Prostate gland (tissue), 2 donors: ENCODE data around the gene SGPL1.

Source experiments
- CTCF ChIP-seq, 4 experiments: fragments of 200-600 bp in 2 of 4; fragments of 450-650 bp in 2 of 4; sonication (generic) in 2 of 4; IDR thresholded peaks; 1 replicate in 3 of 4; 2 replicates in 1 of 4; pipeline ENCODE4 v1.5.1; 2016 to 2019; ENCODE audit warnings: antibody characterized with exemption in 4 of 4, mild to moderate bottlenecking in 2 of 4, moderate library complexity in 2 of 4
- POLR2A ChIP-seq: fragments of 450-650 bp; IDR thresholded peaks from one replicate; pipeline ENCODE4 v1.6.1; 2016; ENCODE audit warnings: antibody characterized with exemption, mild to moderate bottlenecking
- POLR2AphosphoS5 ChIP-seq: sonication (generic); formaldehyde crosslinking; IDR thresholded peaks from one replicate; pipeline ENCODE4 v1.6.1; 2017; ENCODE audit warnings: antibody characterized with exemption

- TF ChIP-seq POLR2A (no peak), POLR2AphosphoS5 (no peak), CTCF (IDR thresholded peaks at IDR 0.05) (no peak)
These were observed 105.5 kb downstream of the SGPL1 start for GRCh38 chr10:70921285-70921684.
